ENCODE measurements around the gene POLN. TPM values are rescaled to one million over a fixed set of nuclear protein-coding genes. Genes with fewer than 3 reads are reported as not detected.

Gene POLN
- total and polyA plus RNA-seq, 2 experiments from 2014 or later, result 1.8 to 4.0 TPM

DNA sequence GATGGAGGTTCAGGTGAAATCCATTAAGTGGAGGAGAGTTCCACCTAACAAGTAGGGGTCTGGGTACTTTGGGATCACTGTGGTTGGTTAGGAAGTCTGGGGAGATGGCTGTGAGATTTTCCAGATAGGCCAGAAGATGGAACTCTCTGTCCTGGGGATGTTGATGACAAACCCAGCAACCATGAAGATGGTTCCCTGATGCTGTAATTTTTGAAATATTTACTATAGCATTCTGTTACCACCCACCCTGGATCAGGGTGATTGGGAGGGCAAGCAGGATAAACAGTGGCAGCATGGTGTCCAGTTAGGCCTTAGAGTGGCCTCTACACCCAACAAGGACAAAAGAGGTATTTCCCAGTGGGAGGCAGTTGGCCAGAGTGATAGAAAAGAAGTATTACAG, 217.2 kb downstream of the POLN start:
- Histone ChIP-seq H3K4me1 (ENCODE audit: insufficient read depth) (no peaks in the 10 kb centered on the region), H3K27me3 (ENCODE audit: insufficient read depth) (no peaks in the 10 kb centered on the region), H4K20me1 (replicated peaks; ENCODE audit: insufficient read depth) (no peaks in the 10 kb centered on the region), H3F3A (replicated peaks; ENCODE audit: low read depth) (no peaks in the 10 kb centered on the region), H3K79me2 (replicated peaks; ENCODE audit: insufficient read depth) (no peaks in the 10 kb centered on the region), H3K36me3 (ENCODE audit: insufficient read depth) (no peaks in the 10 kb centered on the region), H3K4me3 (no peak overlapping the region), H3K4me2 (no peak overlapping the region), H3K9me2 (ENCODE audit: insufficient read depth) (no peaks in the 10 kb centered on the region), H3K27ac (ENCODE audit: low read depth) (no peak overlapping the region), H2AFZ (no peak overlapping the region)
- ATAC-seq (no peak), DNase-seq (ENCODE audit: low spot score) (no peak)
- H3K36me3 Mint-ChIP-seq (ENCODE audit: low read depth), result peaks cover 3% of the 10 kb centered on the region; the same call in 1 of the 3 replicates
- H3K27ac Mint-ChIP-seq, result no peak overlapping the region
- peaks cover 11% of the 10 kb centered on the region; the same call in 2 of the 3 replicates for H3K4me1 Mint-ChIP-seq
- TF ChIP-seq, protein P1, sequence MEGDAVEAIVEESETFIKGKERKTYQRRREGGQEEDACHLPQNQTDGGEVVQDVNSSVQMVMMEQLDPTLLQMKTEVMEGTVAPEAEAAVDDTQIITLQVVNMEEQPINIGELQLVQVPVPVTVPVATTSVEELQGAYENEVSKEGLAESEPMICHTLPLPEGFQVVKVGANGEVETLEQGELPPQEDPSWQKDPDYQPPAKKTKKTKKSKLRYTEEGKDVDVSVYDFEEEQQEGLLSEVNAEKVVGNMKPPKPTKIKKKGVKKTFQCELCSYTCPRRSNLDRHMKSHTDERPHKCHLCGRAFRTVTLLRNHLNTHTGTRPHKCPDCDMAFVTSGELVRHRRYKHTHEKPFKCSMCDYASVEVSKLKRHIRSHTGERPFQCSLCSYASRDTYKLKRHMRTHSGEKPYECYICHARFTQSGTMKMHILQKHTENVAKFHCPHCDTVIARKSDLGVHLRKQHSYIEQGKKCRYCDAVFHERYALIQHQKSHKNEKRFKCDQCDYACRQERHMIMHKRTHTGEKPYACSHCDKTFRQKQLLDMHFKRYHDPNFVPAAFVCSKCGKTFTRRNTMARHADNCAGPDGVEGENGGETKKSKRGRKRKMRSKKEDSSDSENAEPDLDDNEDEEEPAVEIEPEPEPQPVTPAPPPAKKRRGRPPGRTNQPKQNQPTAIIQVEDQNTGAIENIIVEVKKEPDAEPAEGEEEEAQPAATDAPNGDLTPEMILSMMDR (conservative IDR thresholded peaks at IDR 0.05; ENCODE audit: low read depth in 2 of 2), result no peak
- TF ChIP-seq, protein P2, sequence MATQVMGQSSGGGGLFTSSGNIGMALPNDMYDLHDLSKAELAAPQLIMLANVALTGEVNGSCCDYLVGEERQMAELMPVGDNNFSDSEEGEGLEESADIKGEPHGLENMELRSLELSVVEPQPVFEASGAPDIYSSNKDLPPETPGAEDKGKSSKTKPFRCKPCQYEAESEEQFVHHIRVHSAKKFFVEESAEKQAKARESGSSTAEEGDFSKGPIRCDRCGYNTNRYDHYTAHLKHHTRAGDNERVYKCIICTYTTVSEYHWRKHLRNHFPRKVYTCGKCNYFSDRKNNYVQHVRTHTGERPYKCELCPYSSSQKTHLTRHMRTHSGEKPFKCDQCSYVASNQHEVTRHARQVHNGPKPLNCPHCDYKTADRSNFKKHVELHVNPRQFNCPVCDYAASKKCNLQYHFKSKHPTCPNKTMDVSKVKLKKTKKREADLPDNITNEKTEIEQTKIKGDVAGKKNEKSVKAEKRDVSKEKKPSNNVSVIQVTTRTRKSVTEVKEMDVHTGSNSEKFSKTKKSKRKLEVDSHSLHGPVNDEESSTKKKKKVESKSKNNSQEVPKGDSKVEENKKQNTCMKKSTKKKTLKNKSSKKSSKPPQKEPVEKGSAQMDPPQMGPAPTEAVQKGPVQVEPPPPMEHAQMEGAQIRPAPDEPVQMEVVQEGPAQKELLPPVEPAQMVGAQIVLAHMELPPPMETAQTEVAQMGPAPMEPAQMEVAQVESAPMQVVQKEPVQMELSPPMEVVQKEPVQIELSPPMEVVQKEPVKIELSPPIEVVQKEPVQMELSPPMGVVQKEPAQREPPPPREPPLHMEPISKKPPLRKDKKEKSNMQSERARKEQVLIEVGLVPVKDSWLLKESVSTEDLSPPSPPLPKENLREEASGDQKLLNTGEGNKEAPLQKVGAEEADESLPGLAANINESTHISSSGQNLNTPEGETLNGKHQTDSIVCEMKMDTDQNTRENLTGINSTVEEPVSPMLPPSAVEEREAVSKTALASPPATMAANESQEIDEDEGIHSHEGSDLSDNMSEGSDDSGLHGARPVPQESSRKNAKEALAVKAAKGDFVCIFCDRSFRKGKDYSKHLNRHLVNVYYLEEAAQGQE (IDR thresholded peaks at IDR 0.05; ENCODE audit: unreplicated experiment), result no peak
- TF ChIP-seq ZNF114 (CRISPR knock-in tag; IDR thresholded peaks at IDR 0.05) (no peak), EZH2phosphoT487 (IDR thresholded peaks at IDR 0.05; ENCODE audit: unreplicated experiment) (no peak), ZNF331 (CRISPR knock-in tag; IDR thresholded peaks at IDR 0.05; ENCODE audit: low read depth) (no peak), EZH2 (IDR thresholded peaks at IDR 0.05; ENCODE audit: low read depth, unreplicated experiment) (no peak), NANOG (IDR thresholded peaks at IDR 0.05; ENCODE audit: borderline replicate concordance) (no peak)
- TF ChIP-seq, protein P3, sequence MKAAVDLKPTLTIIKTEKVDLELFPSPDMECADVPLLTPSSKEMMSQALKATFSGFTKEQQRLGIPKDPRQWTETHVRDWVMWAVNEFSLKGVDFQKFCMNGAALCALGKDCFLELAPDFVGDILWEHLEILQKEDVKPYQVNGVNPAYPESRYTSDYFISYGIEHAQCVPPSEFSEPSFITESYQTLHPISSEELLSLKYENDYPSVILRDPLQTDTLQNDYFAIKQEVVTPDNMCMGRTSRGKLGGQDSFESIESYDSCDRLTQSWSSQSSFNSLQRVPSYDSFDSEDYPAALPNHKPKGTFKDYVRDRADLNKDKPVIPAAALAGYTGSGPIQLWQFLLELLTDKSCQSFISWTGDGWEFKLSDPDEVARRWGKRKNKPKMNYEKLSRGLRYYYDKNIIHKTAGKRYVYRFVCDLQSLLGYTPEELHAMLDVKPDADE (IDR thresholded peaks at IDR 0.05), result no peak
- no peak overlapping the region for H3K4me3 Mint-ChIP-seq
- H3K27me3 Mint-ChIP-seq (ENCODE audit: insufficient read depth, low read depth, poor library complexity), result peaks cover 22% of the 10 kb centered on the region
- peaks cover 17% of the 10 kb centered on the region for H3K9me3 Mint-ChIP-seq

Small RNA genes within 50 kb of the gene (small RNA-seq; reads per million reads assigned to genes)
- not detected for gene COX6B1P5 (ENCODE audit: low replicate concordance)

Other genes with a start within 250 kb of the POLN start
- 60.8 and 62.8 TPM in 2 replicates for gene NELFA, start 233.1 kb downstream of the POLN start, total RNA-seq (2014; rRNA removed; shearing (Covaris generic))
- gene NELFA, start 233.1 kb downstream of the POLN start, polyA plus RNA-seq (2016; fragmentation: Nextera tagmentation; extraction: Ambion mirVana), result 62.2 and 63.3 TPM in 2 replicates
- gene NAT8L, start 182.8 kb downstream of the POLN start, total RNA-seq (2014; rRNA removed; shearing (Covaris generic)), result 7.7 and 9.7 TPM in 2 replicates
- 1.6 and 1.7 TPM in 2 replicates for gene NAT8L, start 182.8 kb downstream of the POLN start, polyA plus RNA-seq (2016; fragmentation: Nextera tagmentation; extraction: Ambion mirVana)
- gene HAUS3, start within 50 bp of the POLN start, total RNA-seq (2014; rRNA removed; shearing (Covaris generic)), result 23.7 and 36.0 TPM in 2 replicates
- gene HAUS3, start within 50 bp of the POLN start, polyA plus RNA-seq (2016; fragmentation: Nextera tagmentation; extraction: Ambion mirVana), result 16.3 and 21.4 TPM in 2 replicates
- gene MXD4, start 20.0 kb upstream of the POLN start, total RNA-seq (2014; rRNA removed; shearing (Covaris generic)), result 19.9 and 26.4 TPM in 2 replicates
- gene MXD4, start 20.0 kb upstream of the POLN start, polyA plus RNA-seq (2016; fragmentation: Nextera tagmentation; extraction: Ambion mirVana), result 6.9 and 11.5 TPM in 2 replicates
- gene ZFYVE28, start 176.5 kb upstream of the POLN start, total RNA-seq (2014; rRNA removed; shearing (Covaris generic)), result 4.6 and 8.7 TPM in 2 replicates
- gene ZFYVE28, start 176.5 kb upstream of the POLN start, polyA plus RNA-seq (2016; fragmentation: Nextera tagmentation; extraction: Ambion mirVana), result 1.8 and 2.6 TPM in 2 replicates
- gene CFAP99, start 176.8 kb upstream of the POLN start, total RNA-seq (2014; rRNA removed; shearing (Covaris generic)), result not detected in 2 replicates
- not detected in 2 replicates for gene CFAP99, start 176.8 kb upstream of the POLN start, polyA plus RNA-seq (2016; fragmentation: Nextera tagmentation; extraction: Ambion mirVana)
- 77.2 and 87.5 TPM in 2 replicates for gene RNF4, start 227.0 kb upstream of the POLN start, total RNA-seq (2014; rRNA removed; shearing (Covaris generic))
- 42.5 and 47.7 TPM in 2 replicates for gene RNF4, start 227.0 kb upstream of the POLN start, polyA plus RNA-seq (2016; fragmentation: Nextera tagmentation; extraction: Ambion mirVana)